ENCODE measurements around the gene DLEC1.
"Not testable (repeated sequence)": the region's sequence is repeated elsewhere in the genome, so short reads cannot be mapped to it uniquely, and the experiment has no call there.

Gene DLEC1

DNA sequence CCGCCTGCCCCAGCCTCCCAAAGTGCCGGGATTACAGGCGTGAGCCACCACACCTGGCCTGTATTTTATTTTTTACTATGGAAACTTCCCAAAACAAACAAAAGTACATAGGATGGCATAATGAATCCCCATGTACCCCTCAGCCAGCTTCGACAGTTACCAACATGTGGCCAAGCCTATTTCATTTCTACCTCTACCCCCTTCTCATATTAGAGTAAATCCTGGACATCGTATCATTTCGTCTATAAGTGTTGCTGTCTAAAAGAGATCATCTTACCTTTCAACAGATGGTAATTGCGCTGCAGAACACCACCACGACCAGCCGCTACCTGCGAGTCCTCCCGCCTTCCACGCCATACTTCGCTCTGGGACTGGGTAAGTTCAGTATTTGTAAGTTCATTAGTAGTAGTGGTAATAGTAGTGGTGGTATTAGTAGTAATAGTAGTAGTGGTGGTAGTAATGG, 44.9 kb downstream of the DLEC1 start:
- no peaks in the 10 kb centered on the region for H3K27me3 ChIP-seq (ENCODE audit: control insufficient read depth, insufficient read depth, low read length)
- H3K9ac ChIP-seq (ENCODE audit: low read depth, low read length): no peak overlapping the region
- H3K36me3 ChIP-seq (ENCODE audit: insufficient read depth, low read length): no peaks in the 10 kb centered on the region
- H3K4me3 ChIP-seq (ENCODE audit: low read length): no peak overlapping the region
- H3K9me3 ChIP-seq (replicated peaks; ENCODE audit: low read length): no peaks in the 10 kb centered on the region
- H3K4me1 ChIP-seq (ENCODE audit: control insufficient read depth, insufficient read depth, low read length): no peaks in the 10 kb centered on the region
- no peak overlapping the region for H3K4me2 ChIP-seq (ENCODE audit: low read length)

DNA sequence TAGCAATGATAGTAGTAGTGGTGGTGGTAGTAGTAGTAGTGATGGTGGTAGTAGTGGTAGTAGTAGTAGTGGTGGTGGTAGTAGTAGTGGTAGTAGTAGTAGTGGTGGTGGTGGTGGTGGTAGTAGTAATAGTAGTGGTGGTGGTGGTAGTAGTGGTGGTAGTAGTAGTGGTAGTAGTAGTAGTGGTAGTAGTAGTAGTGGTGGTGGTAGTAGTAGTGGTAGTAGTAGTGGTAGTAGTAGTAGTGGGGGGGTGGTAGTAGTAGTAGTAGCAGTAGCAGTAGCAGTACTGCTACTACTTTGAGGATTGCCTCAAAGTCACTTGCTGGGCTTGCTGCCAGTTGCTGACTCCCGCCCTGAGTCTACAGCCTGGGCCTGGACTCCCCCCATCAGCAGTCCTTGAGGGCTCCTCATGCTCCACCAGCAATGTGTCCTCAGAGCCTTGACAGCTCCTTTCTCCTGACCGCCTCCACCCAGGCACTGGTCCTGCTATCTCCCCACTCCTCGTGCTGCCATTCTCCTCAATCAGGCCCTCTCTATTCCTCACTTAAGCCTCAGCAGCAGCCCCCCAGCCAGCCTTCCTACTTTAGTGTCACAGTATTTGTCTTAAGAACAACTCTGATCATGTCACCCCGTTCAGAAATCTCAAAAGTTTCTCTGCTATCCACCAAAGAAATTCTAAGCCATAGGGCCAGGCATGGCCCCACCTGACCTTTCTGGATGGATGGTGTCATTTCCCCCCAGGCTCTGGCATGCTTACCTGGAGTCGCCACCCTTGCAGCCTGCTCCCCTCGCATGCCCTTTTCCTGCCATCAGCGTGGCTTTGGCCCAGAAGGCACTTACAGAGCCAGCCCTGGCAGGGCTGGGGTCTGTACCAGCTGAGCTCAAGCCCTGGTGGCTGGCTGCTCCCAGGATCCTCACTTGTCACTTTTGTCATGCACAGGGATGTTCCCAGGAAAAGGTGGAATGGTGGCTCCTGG, 45.6 kb downstream of the DLEC1 start:
- Histone ChIP-seq H3K4me2 (ENCODE audit: low read length) (no peak overlapping the region), H3K4me1 (ENCODE audit: control insufficient read depth, insufficient read depth, low read length) (no peaks in the 10 kb centered on the region), H3K27me3 (ENCODE audit: control insufficient read depth, insufficient read depth, low read length) (peaks cover 3% of the 10 kb centered on the region), H3K4me3 (ENCODE audit: low read length) (no peak overlapping the region), H3K36me3 (ENCODE audit: insufficient read depth, low read length) (no peaks in the 10 kb centered on the region), H3K9me3 (replicated peaks; ENCODE audit: low read length) (no peaks in the 10 kb centered on the region), H3K9ac (ENCODE audit: low read depth, low read length) (no peak overlapping the region)

DNA sequence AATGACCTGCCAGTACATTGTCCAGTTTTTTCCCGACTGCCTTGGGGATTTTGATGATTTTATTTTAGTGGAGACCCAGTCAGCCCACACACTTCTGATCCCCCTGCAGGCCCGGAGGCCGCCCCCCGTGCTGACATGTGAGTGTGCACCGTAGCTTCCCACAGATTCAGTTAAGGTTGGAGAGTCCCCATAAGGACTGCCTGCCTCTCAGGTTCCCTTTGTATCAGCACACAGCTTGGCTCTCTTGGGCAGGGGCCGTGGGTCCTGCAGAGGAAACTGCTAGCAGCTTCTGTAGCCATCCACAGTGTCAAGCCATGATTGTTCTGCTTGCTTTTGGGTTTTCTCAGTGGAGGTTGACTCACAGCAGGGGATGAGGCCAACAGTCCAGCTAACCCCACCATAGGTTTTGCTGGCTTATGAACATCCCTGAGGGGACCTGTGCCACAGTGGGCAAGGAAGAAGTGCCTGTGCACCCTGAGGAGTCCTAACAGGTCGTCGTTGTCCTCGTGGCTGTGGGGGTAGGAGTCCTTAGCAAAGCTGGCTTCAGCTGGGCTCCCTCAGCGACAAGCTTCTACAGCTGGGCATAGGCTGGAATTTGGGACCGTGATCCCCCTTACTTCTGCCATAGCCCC, 46.4 kb downstream of the DLEC1 start:
- H3K4me3 ChIP-seq (ENCODE audit: low read length): no peak overlapping the region
- H3K9me3 ChIP-seq (replicated peaks; ENCODE audit: low read length): no peaks in the 10 kb centered on the region
- H3K36me3 ChIP-seq (ENCODE audit: insufficient read depth, low read length): no peaks in the 10 kb centered on the region
- H3K4me1 ChIP-seq (ENCODE audit: control insufficient read depth, insufficient read depth, low read length): no peaks in the 10 kb centered on the region
- peaks cover 6% of the 10 kb centered on the region for H3K27me3 ChIP-seq (ENCODE audit: control insufficient read depth, insufficient read depth, low read length)
- H3K4me2 ChIP-seq (ENCODE audit: low read length): no peak overlapping the region
- no peak overlapping the region for H3K9ac ChIP-seq (ENCODE audit: low read depth, low read length)

DNA sequence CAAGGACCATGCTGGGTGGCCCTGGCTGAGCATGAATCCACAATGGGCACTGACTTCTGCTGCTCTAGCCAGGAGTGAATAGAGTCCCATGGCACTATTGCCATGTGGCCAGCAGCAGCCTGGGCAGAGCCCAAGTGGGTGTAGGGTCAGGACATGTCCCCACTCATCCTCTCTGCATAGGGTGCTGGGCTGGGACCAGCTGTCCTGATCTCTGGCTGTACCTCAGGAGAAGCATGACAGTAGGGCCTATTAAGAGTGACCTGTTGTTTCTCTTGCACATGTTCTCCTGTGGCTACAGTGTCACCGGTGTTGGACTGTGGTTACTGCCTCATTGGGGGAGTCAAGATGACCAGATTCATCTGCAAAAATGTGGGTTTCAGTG, 46.9 kb downstream of the DLEC1 start:
- no peak overlapping the region for H3K4me3 ChIP-seq (ENCODE audit: low read length)

DNA sequence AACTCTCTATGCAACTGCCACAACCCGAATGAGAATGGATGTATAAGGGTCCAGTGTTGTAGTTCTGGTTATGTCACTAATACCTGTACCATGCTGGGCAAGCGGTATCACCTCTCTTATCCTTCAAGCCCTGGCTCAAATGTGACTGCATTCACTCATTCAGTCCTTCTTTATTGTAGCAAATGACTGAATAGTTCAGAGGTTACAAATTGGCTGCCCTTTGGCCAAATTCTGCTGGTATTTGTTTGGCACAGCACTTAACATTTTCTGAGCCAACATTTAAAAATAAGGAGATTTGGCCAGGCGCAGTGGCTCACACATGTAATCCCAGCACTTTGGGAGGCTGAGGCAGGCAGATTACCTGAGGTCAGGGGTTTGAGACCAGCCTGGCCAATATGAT, 47.5 kb downstream of the DLEC1 start:
- H3K27me3 ChIP-seq (ENCODE audit: control insufficient read depth, insufficient read depth, low read length): peaks cover 10% of the 10 kb centered on the region
- no peak overlapping the region for H3K9ac ChIP-seq (ENCODE audit: low read depth, low read length)
- no peak overlapping the region for H3K4me3 ChIP-seq (ENCODE audit: low read length)
- no peaks in the 10 kb centered on the region for H3K36me3 ChIP-seq (ENCODE audit: insufficient read depth, low read length)
- H3K4me2 ChIP-seq (ENCODE audit: low read length): no peak overlapping the region
- no peaks in the 10 kb centered on the region for H3K4me1 ChIP-seq (ENCODE audit: control insufficient read depth, insufficient read depth, low read length)
- H3K9me3 ChIP-seq (replicated peaks; ENCODE audit: low read length): no peaks in the 10 kb centered on the region

More for the DNA sequence above, 46.9 kb downstream of the DLEC1 start:
- Histone ChIP-seq H3K4me1 (ENCODE audit: control insufficient read depth, insufficient read depth, low read length) (no peaks in the 10 kb centered on the region), H3K9ac (ENCODE audit: low read depth, low read length) (no peak overlapping the region), H3K27me3 (ENCODE audit: control insufficient read depth, insufficient read depth, low read length) (peaks cover 6% of the 10 kb centered on the region), H3K9me3 (replicated peaks; ENCODE audit: low read length) (no peaks in the 10 kb centered on the region), H3K4me2 (ENCODE audit: low read length) (no peak overlapping the region), H3K36me3 (ENCODE audit: insufficient read depth, low read length) (no peaks in the 10 kb centered on the region)

DNA sequence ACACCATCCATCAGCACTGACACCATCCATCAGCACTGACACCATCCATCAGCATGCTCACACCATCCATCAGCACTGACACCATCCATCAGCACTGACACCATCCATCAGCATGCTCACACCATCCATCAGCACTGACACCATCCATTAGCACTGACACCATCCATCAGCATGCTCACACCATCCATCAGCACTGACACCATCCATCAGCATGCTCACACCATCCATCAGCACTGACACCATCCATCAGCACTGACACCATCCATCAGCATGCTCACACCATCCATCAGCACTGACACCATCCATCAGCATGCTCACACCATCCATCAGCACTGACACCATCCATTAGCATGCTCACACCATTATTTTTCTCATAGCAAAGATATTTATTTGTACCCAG, 48.3 kb downstream of the DLEC1 start:
- H3K4me1 ChIP-seq (ENCODE audit: control insufficient read depth, insufficient read depth, low read length); H3K4me2 ChIP-seq (ENCODE audit: low read length); H3K9ac ChIP-seq (ENCODE audit: low read depth, low read length); H3K4me3 ChIP-seq (ENCODE audit: low read length); H3K36me3 ChIP-seq (ENCODE audit: insufficient read depth, low read length); H3K9me3 ChIP-seq (replicated peaks; ENCODE audit: low read length): not testable (repeated sequence)
- peaks cover 18% of the 10 kb centered on the region for H3K27me3 ChIP-seq (ENCODE audit: control insufficient read depth, insufficient read depth, low read length)

DNA sequence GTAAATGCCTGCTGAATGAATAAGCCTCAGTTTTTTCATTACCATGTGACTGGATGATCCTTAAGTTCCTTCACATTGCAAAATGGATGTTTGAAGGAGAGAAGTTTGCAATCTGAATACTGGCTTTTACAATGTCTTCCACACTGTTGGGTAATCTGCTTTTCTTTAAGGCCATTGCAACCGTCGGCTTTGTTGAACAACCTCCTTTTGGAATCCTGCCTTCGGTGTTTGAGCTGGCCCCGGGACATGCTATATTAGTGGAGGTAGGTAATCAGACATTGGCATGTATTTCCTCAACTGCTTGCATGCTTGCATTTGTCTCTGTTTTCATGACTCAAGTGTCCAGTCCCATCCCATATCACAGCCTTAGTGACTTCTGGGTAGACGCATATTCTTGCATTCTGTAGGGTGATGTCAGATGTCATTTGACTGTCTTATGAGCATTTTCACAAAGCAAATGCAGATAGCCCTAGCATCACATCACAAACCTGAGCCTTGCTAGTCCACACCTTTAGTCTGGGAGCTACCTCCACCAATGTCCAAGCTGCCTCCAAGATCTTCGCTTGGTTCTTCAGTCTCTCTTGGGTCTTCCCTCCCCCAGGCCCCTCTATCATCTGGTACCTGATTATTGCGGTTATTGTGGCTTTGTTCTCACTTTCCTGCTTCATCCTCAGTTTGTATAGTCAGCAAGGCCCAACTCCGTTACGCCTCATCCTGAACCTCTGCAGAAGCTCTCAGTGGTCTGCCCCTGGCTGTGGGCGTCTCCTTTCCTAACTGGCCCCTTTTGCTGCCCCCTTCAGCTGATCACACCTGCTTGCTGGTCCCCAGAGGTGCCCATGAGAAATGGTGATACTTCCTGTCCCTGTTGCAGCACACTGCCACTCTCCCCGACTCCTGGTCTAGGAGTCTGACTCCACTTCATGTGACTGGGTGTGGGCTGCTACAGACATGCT, 49.4 kb downstream of the DLEC1 start:
- H3K36me3 ChIP-seq (ENCODE audit: insufficient read depth, low read length): no peaks in the 10 kb centered on the region
- H3K9ac ChIP-seq (ENCODE audit: low read depth, low read length): no peak overlapping the region
- H3K9me3 ChIP-seq (replicated peaks; ENCODE audit: low read length): no peaks in the 10 kb centered on the region
- no peaks in the 10 kb centered on the region for H3K4me1 ChIP-seq (ENCODE audit: control insufficient read depth, insufficient read depth, low read length)
- H3K27me3 ChIP-seq (ENCODE audit: control insufficient read depth, insufficient read depth, low read length): peaks cover 29% of the 10 kb centered on the region
- no peak overlapping the region for H3K4me2 ChIP-seq (ENCODE audit: low read length)
- H3K4me3 ChIP-seq (ENCODE audit: low read length): no peak overlapping the region

DNA sequence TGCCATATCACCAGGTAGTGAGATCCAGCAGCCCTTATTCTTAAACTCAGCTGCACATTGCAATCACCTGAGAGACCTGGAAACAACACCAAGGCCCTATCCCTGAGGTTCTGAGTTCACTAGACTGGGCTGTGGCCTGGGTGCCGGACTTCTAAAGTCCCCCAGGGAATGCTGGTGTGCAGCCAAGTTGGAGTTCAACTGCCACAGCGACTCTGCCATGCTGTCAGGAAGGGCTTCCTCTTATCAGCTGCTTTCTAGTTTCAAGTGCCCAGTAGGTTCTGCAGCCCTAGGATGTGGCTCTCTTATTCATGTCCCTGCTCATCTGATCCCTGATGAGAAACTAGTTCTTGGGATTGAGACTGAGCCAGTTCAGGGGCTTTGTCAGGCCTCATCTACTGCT, 50.2 kb downstream of the DLEC1 start:
- Histone ChIP-seq H3K4me1 (ENCODE audit: control insufficient read depth, insufficient read depth, low read length) (no peaks in the 10 kb centered on the region), H3K4me2 (ENCODE audit: low read length) (no peak overlapping the region), H3K27me3 (ENCODE audit: control insufficient read depth, insufficient read depth, low read length) (peaks cover 36% of the 10 kb centered on the region), H3K4me3 (ENCODE audit: low read length) (no peak overlapping the region), H3K9ac (ENCODE audit: low read depth, low read length) (no peak overlapping the region), H3K36me3 (ENCODE audit: insufficient read depth, low read length) (no peaks in the 10 kb centered on the region), H3K9me3 (replicated peaks; ENCODE audit: low read length) (no peaks in the 10 kb centered on the region)

DNA sequence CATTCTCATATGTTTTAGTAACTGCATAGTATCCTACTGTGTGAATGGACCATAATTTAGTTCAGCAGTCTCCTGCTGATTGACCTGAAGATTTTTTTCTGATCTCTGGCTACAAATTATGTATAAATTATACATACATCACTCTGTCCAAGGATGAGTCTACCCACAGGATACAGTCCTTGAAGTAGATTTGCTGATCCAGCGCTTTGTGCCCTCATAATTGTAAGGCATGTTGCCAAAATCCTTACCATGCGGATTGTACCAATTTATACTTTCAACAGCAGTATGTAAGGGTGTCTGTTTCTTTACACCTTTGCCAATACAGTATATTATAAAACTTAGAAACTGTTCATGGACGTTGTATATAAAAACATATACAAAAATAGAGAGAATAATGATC, 51.4 kb downstream of the DLEC1 start:
- Histone ChIP-seq H3K9me3 (replicated peaks; ENCODE audit: low read length) (no peaks in the 10 kb centered on the region), H3K9ac (ENCODE audit: low read depth, low read length) (no peak overlapping the region), H3K27me3 (ENCODE audit: control insufficient read depth, insufficient read depth, low read length) (peaks cover 48% of the 10 kb centered on the region), H3K4me2 (ENCODE audit: low read length) (no peak overlapping the region), H3K36me3 (ENCODE audit: insufficient read depth, low read length) (no peaks in the 10 kb centered on the region), H3K4me1 (ENCODE audit: control insufficient read depth, insufficient read depth, low read length) (no peaks in the 10 kb centered on the region), H3K4me3 (ENCODE audit: low read length) (no peak overlapping the region)

DNA sequence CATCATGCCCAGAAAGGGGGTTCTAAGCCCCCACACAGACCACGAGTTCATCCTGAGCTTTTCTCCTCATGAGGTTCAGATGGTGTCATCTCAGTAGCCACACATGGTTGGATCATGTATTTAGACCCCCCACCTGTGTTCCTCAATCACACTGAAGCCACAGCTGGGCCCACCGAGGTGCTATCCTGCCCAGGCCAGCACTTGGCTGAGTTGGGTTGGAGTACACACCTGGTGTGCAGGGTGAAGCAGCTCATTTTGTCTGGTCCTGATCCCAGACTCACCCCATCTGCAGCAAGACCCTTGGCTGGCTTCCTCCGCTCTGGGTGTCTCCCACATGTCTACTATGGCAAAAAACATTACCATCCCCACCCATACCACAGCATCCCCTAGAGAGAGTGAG, 56.0 kb downstream of the DLEC1 start:
- H3K27me3 ChIP-seq (ENCODE audit: control insufficient read depth, insufficient read depth, low read length): peaks cover 86% of the 10 kb centered on the region
- H3K4me3 ChIP-seq (ENCODE audit: low read length): no peak overlapping the region
- no peak overlapping the region for H3K9ac ChIP-seq (ENCODE audit: low read depth, low read length)
- no peak overlapping the region for H3K4me2 ChIP-seq (ENCODE audit: low read length)
- no peaks in the 10 kb centered on the region for H3K36me3 ChIP-seq (ENCODE audit: insufficient read depth, low read length)
- H3K4me1 ChIP-seq (ENCODE audit: control insufficient read depth, insufficient read depth, low read length): no peaks in the 10 kb centered on the region
- H3K9me3 ChIP-seq (replicated peaks; ENCODE audit: low read length): no peaks in the 10 kb centered on the region
